ENCODE data around the gene COMMD7.
"Not testable (repeated sequence)": the region's sequence is repeated elsewhere in the genome, so short reads cannot be mapped to it uniquely, and the experiment has no call there.

GRCh38 chr20:32729334-32729733, 13.9 kb downstream of the COMMD7 start:
- not testable (repeated sequence) for TF ChIP-seq CTCF (conservative IDR thresholded peaks at IDR 0.05; ENCODE audit: low read depth, low read length); EZH2 (IDR thresholded peaks at IDR 0.05; ENCODE audit: borderline replicate concordance, low read depth, low read length, poor library complexity, severe bottlenecking)
